ENCODE data around the gene FBLN2.

Gene FBLN2

GRCh38 chr3:13590841-13591520 lies 42.1 kb downstream of the FBLN2 start:
- no peak overlapping the region for H3K4me3 ChIP-seq (ENCODE audit: low read length)
- TF ChIP-seq ZNF274 (IDR thresholded peaks at IDR 0.05; ENCODE audit: low read depth, low read length): no peak

GRCh38 chr3:13593615-13594014 lies 44.7 kb downstream of the FBLN2 start:
- no peak for TF ChIP-seq ZNF274 (IDR thresholded peaks at IDR 0.05; ENCODE audit: low read depth, low read length)
- H3K4me3 ChIP-seq (ENCODE audit: low read length): no peak overlapping the region

GRCh38 chr3:13594146-13594545 lies 45.2 kb downstream of the FBLN2 start:
- TF ChIP-seq ZNF274 (IDR thresholded peaks at IDR 0.05; ENCODE audit: low read depth, low read length): no peak
- no peak overlapping the region for H3K4me3 ChIP-seq (ENCODE audit: low read length)

GRCh38 chr3:13594991-13595421 lies 46.1 kb downstream of the FBLN2 start:
- no peak overlapping the region for H3K4me3 ChIP-seq (ENCODE audit: low read length)
- TF ChIP-seq ZNF274 (IDR thresholded peaks at IDR 0.05; ENCODE audit: low read depth, low read length): no peak

- no peak for TF ChIP-seq ZNF274 (IDR thresholded peaks at IDR 0.05; ENCODE audit: low read depth, low read length)
- H3K4me3 ChIP-seq (ENCODE audit: low read length): no peak overlapping the region
Observed at GRCh38 chr3:13595485-13595884, 46.6 kb downstream of the FBLN2 start.

GRCh38 chr3:13596426-13597205 lies 47.7 kb downstream of the FBLN2 start:
- TF ChIP-seq ZNF274 (IDR thresholded peaks at IDR 0.05; ENCODE audit: low read depth, low read length): no peak

GRCh38 chr3:13597661-13598060 lies 48.7 kb downstream of the FBLN2 start:
- H3K4me3 ChIP-seq (ENCODE audit: low read length): no peak overlapping the region
- TF ChIP-seq ZNF274 (IDR thresholded peaks at IDR 0.05; ENCODE audit: low read depth, low read length): no peak

More at GRCh38 chr3:13596426-13597205, 47.7 kb downstream of the FBLN2 start:
- no peak overlapping the region for H3K4me3 ChIP-seq (ENCODE audit: low read length)

GRCh38 chr3:13598201-13598600 lies 49.3 kb downstream of the FBLN2 start:
- H3K4me3 ChIP-seq (ENCODE audit: low read length): no peak overlapping the region
- TF ChIP-seq ZNF274 (IDR thresholded peaks at IDR 0.05; ENCODE audit: low read depth, low read length): no peak

GRCh38 chr3:13598926-13599886 lies 50.3 kb downstream of the FBLN2 start:
- no peak overlapping the region for H3K4me3 ChIP-seq (ENCODE audit: low read length)
- TF ChIP-seq ZNF274 (IDR thresholded peaks at IDR 0.05; ENCODE audit: low read depth, low read length): no peak

- H3K4me3 ChIP-seq (ENCODE audit: low read length): no peak overlapping the region
- no peak for TF ChIP-seq ZNF274 (IDR thresholded peaks at IDR 0.05; ENCODE audit: low read depth, low read length)
Observed at GRCh38 chr3:13599887-13600450, 51.0 kb downstream of the FBLN2 start.

GRCh38 chr3:13600950-13601691 lies 52.2 kb downstream of the FBLN2 start:
- no peak overlapping the region for H3K4me3 ChIP-seq (ENCODE audit: low read length)
- no peak for TF ChIP-seq ZNF274 (IDR thresholded peaks at IDR 0.05; ENCODE audit: low read depth, low read length)

- no peak for TF ChIP-seq ZNF274 (IDR thresholded peaks at IDR 0.05; ENCODE audit: low read depth, low read length)
- H3K4me3 ChIP-seq (ENCODE audit: low read length): no peak overlapping the region
Observed at GRCh38 chr3:13601692-13602080, 52.8 kb downstream of the FBLN2 start.

GRCh38 chr3:13605555-13605954 lies 56.6 kb downstream of the FBLN2 start:
- no peak overlapping the region for H3K4me3 ChIP-seq (ENCODE audit: low read length)
- no peak for TF ChIP-seq ZNF274 (IDR thresholded peaks at IDR 0.05; ENCODE audit: low read depth, low read length)
